ENCODE results near the gene BCL2.

Gene BCL2

DNA sequence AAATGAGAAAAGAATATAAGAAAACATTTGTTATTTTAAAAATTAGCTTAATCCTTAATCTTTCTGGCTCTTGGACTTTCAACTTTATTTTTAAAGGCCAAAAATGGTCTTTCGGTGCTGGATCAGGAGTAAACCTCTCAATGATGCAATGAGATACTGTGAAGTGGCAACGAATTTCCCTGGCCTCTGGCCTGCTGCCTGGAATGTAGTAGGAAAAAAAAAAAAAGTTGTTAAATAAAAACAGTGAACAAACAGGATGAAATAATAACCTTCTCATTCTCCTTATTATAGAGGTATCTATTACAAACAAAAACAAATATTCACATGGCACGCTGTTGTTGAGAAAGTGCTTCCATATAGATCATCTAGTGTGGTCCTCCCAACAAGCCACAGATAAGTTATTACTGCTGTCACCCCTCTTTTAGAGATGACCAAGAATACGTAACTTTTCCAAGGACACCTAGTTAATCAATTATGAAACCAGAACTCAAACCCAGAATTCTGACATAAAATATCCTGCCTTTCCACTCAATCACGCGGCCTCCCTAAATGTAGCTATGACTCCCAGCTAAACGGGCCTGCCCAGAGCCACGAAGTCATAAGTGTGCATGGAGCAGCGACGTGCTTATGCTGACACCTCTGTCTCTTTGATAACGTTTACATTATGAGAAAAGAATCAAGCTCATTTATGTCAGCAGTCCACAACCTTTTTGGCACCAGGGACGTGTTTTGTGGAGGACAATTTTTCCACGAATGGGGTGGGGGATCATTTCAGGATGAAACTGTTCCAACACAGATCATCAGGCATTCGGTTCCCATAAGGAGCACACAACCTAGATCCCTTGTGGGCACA is 170.9 kb downstream of the BCL2 start:
- DNase-seq (ENCODE audit: low spot score in 2 of 2): no peak
- H3K27me3 Mint-ChIP-seq: no peaks in the 10 kb centered on the region
- no peak overlapping the region for H3K4me3 Mint-ChIP-seq
- ATAC-seq (ENCODE audit: low read depth): no peak
- H3K36me3 Mint-ChIP-seq: peaks cover 13% of the 10 kb centered on the region
- peak overlapping the region; percentile 65 for H3K27ac Mint-ChIP-seq
- peaks cover 37% of the 10 kb centered on the region for H3K4me1 Mint-ChIP-seq
- no peaks in the 10 kb centered on the region for H3K9me3 Mint-ChIP-seq

DNA sequence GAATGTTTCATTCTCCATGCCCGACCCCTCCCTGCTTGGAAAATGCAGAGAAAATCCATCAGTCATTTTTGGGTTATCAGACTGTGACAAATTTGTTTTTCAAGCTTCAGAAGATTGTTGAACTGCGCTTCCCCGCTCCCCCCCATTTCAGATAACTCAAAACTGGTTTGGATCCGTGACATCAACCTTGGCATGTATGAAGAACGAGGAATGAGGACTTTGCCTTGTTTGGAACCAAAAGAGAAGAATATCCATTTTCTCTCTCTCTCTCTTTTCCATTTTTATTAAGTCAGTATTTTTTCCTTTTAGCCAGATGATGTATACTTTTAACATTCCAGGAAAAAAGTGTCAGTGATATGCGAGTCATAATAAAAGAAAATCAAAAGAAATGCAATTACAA is 171.6 kb downstream of the BCL2 start:
- Mint-ChIP-seq H3K27ac (no peak overlapping the region), H3K4me1 (peaks cover 40% of the 10 kb centered on the region)

DNA sequence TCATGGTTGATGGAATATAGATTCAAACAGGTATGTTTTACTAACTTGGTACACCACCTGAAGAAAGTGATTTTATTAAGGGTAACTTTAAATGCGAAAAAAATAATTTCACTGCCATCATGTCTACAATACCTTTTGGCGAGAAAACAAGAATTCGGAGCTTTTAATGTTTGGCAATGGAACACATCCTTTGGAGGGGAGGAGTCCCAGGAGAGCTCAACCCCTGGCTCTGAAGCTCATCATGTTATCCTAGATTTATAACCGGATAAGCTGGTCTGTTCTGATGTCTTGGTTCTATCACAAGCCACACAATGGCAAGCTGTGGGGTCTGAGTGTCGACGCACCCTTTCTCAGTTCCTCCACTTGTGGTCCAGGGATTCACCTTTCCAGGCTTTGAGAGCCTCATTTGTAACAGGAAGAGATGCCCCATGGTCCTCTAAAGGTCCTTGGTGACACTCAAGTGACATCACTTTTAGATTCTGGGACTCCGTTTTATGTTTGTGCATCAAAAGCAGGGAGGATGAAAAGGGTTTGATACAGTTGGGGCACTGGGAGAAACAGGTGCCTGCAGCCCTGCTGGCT is 172.7 kb downstream of the BCL2 start:
- no peak for ATAC-seq (ENCODE audit: low read depth)
- H3K36me3 Mint-ChIP-seq: peaks cover 13% of the 10 kb centered on the region

More for the DNA sequence above, 171.6 kb downstream of the BCL2 start:
- Mint-ChIP-seq H3K27me3 (no peaks in the 10 kb centered on the region), H3K36me3 (peaks cover 13% of the 10 kb centered on the region), H3K4me3 (no peak overlapping the region), H3K9me3 (no peaks in the 10 kb centered on the region)
- DNase-seq (ENCODE audit: low spot score in 2 of 2) (no peak), ATAC-seq (ENCODE audit: low read depth) (no peak)

DNA sequence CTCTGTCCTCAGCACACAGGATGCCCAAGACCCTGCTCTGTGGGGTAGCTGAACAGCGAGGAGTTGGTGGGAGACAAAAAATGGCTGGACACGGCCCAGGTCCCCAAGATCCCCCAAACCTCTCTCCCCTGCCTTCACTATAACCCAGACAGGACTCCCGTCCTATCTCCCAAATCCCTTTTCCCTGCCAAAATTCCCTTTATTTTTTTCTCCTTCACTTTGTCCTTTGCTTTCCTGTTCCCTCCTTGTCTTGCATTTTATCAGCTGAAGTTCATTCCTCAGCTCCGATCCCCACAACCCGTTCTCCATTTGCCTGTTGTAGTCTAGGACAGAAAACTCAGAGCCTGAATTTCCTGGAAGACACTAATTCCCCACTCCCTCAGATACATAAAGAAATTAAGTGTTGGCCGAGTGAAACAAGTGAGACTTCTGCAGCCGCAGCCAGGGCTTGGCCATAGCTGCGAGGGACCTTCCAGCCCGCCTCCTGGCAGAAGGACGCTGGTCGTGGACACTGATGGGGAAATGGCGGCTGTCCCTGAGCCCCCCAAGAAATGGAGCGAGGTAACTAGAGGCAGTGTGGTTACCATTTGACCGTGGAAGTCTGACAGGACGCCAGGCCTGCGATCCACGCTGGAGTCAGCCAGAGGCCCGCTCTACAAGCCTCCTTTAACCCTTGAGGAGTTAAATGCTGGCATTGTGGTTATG is 173.6 kb downstream of the BCL2 start:
- peaks cover 49% of the 10 kb centered on the region for H3K4me1 Mint-ChIP-seq
- no peak for ATAC-seq (ENCODE audit: low read depth)
- H3K9me3 Mint-ChIP-seq: no peaks in the 10 kb centered on the region
- H3K36me3 Mint-ChIP-seq: peaks cover 19% of the 10 kb centered on the region
- no peak overlapping the region for H3K4me3 Mint-ChIP-seq
- no peaks in the 10 kb centered on the region for H3K27me3 Mint-ChIP-seq
- peak overlapping the region; percentile 32 for H3K27ac Mint-ChIP-seq
- no peak for DNase-seq (ENCODE audit: low spot score in 2 of 2)

More for the DNA sequence above, 172.7 kb downstream of the BCL2 start:
- peaks cover 43% of the 10 kb centered on the region for H3K4me1 Mint-ChIP-seq
- DNase-seq (ENCODE audit: low spot score in 2 of 2): no peak
- no peaks in the 10 kb centered on the region for H3K27me3 Mint-ChIP-seq
- no peak overlapping the region for H3K27ac Mint-ChIP-seq
- no peaks in the 10 kb centered on the region for H3K9me3 Mint-ChIP-seq
- no peak overlapping the region for H3K4me3 Mint-ChIP-seq

DNA sequence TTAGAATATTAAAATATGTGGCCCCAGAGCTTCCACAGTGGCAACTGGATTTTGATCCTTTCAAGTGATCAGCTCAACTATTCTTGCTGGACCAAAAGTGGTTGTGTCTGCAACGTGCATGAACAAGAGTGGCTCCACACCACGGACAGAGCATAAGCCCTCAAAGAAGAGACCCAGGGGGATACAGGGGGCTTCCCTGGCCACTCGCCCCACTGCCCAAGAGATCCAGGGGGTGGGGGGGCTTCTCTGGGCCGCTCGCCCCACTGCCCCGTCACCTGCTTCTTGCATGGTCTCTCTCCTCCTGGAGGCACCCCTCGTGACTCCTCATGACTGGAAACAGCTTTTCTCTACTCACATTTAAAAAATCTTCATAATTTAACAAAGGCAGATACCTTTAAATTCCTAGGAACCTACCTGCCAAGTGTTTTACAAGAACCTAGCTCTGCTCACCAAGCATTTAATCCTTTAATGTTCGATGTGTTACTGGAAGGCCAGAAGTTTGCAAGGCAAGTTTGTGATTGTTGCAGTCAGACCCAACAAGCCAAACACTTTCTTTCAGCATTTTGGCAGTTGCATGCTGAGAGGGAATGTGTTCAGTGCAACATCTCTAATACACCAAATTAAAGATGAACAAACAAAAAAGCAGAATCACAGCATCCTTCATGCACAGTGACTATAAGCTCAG is 174.3 kb downstream of the BCL2 start:
- peak overlapping the region; percentile 32 for H3K27ac Mint-ChIP-seq
- peaks cover 49% of the 10 kb centered on the region for H3K4me1 Mint-ChIP-seq
- DNase-seq (ENCODE audit: low spot score in 2 of 2): no peak
- no peaks in the 10 kb centered on the region for H3K27me3 Mint-ChIP-seq
- no peak overlapping the region for H3K4me3 Mint-ChIP-seq
- H3K36me3 Mint-ChIP-seq: peaks cover 18% of the 10 kb centered on the region
- H3K9me3 Mint-ChIP-seq: no peaks in the 10 kb centered on the region
- ATAC-seq (ENCODE audit: low read depth): no peak

DNA sequence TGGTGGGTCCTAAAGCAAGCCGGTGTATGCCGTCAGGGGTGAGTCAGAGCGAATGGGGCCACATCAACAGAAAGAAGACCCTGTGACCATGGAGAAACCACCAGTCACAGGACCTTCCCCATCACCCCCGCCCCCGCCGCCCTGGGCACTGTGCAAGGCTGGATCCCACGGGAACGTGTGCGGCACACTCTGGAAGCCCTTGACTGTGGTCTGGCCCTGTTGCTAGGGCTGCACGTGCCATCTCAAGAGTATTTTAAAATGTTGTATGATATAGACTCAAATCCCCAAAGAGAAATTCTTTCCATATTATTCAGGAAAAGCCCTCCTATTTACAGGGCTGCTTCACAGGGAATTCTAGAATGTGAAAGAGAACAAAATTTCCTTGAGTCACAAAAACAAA is 174.8 kb downstream of the BCL2 start:
- no peak for DNase-seq (ENCODE audit: low spot score in 2 of 2)
- H3K27ac Mint-ChIP-seq: peak overlapping the region; percentile 79
- H3K4me1 Mint-ChIP-seq: peaks cover 51% of the 10 kb centered on the region
- no peaks in the 10 kb centered on the region for H3K27me3 Mint-ChIP-seq
- H3K9me3 Mint-ChIP-seq: no peaks in the 10 kb centered on the region
- peaks cover 17% of the 10 kb centered on the region for H3K36me3 Mint-ChIP-seq
- ATAC-seq (ENCODE audit: low read depth): no peak
- H3K4me3 Mint-ChIP-seq: no peak overlapping the region

DNA sequence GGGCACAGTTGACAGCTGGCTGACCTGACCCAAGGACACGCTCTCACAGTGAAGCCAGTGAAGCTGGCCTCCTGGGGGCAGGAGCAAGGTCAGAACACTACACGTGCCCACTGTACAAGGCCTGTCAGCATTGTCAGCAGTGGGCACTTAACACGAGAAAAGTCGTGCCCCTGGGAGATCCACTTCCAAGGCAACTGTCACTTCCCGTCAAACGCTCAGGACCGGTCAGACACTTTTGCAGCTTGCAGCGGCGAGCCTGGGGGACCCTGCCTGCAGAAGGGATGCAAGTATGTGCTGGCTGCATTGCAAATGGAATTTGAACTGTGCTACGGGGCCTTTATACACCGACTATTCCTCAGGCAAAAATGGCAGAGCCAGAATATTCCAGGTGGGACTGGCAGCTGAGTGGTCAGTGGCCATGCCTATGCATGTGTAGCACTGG is 176.2 kb downstream of the BCL2 start:
- Mint-ChIP-seq H3K9me3 (no peaks in the 10 kb centered on the region), H3K4me3 (peak overlapping the region; percentile 68), H3K27ac (peak overlapping the region; percentile 90), H3K36me3 (peaks cover 13% of the 10 kb centered on the region), H3K4me1 (peaks cover 52% of the 10 kb centered on the region), H3K27me3 (no peaks in the 10 kb centered on the region)
- ATAC-seq (ENCODE audit: low read depth) (no peak), DNase-seq (ENCODE audit: low spot score in 2 of 2) (no peak)

DNA sequence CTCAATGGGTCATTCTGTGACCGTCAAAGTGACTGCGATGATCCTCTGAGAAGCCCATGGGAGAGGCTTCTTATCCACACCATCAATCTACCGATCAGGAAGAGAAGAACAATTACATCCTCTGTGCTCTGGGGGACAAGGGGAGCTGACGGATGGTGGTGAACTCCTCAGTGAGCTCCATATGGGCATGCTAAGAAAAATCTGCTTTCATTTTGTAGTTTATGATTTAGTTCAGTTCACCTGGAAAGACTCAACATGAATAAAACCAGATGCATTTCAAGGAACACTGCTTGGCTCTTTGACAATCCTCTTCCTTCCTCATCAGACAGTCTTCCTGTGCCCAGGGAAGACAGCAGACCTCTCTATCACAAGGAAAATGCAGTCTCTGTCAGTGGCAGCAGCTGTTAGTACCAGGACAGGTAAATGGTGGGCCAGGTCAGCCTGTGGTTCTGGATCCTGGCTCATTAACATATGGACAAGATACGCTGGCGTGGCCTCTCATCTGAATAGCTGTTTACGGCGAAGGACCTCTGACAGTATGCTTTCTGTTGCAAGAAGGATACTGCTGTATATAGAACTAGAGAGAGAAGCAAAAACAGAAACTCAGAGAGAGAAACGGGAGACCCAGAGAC is 176.9 kb downstream of the BCL2 start:
- no peak for ATAC-seq (ENCODE audit: low read depth)
- H3K4me1 Mint-ChIP-seq: peaks cover 58% of the 10 kb centered on the region
- no peak for DNase-seq (ENCODE audit: low spot score in 2 of 2)
- H3K9me3 Mint-ChIP-seq: no peaks in the 10 kb centered on the region
- peak overlapping the region; percentile 90 for H3K27ac Mint-ChIP-seq
- H3K27me3 Mint-ChIP-seq: no peaks in the 10 kb centered on the region
- peak overlapping the region; percentile 68 for H3K4me3 Mint-ChIP-seq
- peaks cover 13% of the 10 kb centered on the region for H3K36me3 Mint-ChIP-seq

DNA sequence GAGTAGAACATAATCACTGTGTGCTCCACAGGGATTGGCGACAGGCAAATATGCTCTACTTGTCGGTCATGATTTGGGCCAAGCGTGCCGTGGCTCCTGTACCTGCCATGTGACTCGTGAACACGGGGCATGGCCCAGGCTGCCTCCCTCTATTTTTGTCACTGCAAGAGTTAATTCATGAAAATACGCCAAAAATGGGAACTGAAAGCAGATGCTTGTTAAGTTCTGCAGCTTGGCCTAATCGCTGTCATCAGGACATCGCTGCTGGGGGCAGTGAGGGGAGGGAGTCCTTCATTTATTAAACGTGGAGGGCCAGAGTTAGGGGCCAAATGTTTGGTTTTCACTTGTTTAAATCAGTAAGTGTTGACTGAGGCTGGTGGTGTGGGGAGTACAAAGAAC is 177.8 kb downstream of the BCL2 start:
- peaks cover 13% of the 10 kb centered on the region for H3K36me3 Mint-ChIP-seq
- peak overlapping the region; percentile 68 for H3K4me3 Mint-ChIP-seq
- no peaks in the 10 kb centered on the region for H3K9me3 Mint-ChIP-seq
- ATAC-seq (ENCODE audit: low read depth): peak; percentile 42
- H3K27me3 Mint-ChIP-seq: no peaks in the 10 kb centered on the region
- peak overlapping the region; percentile 90 for H3K27ac Mint-ChIP-seq
- peak; percentile 38 to 49 for DNase-seq (ENCODE audit: low spot score in 2 of 2)
- peaks cover 66% of the 10 kb centered on the region for H3K4me1 Mint-ChIP-seq

DNA sequence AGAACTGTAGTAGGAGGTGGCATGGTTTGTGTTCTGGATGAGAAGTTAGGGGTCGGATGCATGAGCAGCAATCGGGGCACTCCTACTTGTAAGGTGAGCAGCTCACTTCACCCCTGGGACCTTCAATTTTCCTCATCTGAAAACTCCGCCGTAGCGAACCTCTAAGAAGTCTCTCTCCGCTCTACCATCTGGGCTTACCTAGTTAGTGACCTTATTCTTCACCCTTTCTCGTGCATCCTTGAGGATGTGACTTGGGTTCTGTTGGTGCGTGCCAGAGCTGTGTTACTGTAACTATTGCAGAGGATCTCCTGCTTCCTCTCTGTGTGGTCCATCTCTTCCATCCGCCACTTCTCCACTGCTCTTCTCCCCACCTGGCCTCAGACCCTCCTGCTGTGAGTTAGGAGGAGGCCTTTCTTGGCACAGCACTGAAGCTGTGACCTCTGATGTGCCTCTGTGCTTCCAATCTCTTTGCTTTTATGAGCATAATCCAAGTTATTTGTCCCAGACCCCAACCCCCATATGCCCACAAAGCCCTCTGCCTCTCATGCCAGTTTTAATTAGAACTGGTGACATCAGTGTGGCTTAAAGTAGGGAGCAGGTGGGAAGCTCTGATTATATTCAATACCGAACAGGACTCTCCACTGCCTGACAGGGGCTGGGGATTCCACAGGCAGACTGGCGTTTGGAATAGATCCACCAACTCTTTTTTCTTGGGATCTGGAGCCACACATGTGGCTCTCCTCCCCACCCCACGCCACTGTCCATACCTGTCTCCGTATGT is 178.4 kb downstream of the BCL2 start:
- H3K4me3 Mint-ChIP-seq: peak overlapping the region; percentile 68

DNA sequence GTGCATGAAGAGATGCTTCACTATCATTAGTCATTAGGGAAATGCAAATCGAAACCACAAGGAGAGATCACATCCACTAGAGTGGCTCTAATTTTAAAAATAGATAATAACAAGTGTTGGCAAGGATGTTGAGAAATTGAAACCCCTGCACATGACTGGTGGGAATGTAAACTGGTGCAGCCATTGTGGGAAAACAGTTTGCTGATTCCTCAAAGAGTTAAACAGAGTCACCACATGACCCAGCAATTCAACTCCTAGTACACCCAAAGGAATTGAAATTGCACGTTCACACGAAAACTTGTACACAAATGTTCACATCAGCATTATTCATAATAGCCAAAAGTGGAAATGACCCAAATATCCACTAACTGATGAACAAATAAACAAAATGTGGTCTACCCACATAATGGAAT is 179.5 kb downstream of the BCL2 start:
- no peak overlapping the region for H3K4me3 Mint-ChIP-seq
- peak overlapping the region; percentile 92 for H3K27ac Mint-ChIP-seq
- H3K36me3 Mint-ChIP-seq: peaks cover 18% of the 10 kb centered on the region
- no peaks in the 10 kb centered on the region for H3K27me3 Mint-ChIP-seq
- DNase-seq (ENCODE audit: low spot score in 2 of 2) (no peak), ATAC-seq (ENCODE audit: low read depth) (no peak)
- no peaks in the 10 kb centered on the region for H3K9me3 Mint-ChIP-seq
- peaks cover 77% of the 10 kb centered on the region for H3K4me1 Mint-ChIP-seq

More for the DNA sequence above, 178.4 kb downstream of the BCL2 start:
- Mint-ChIP-seq H3K36me3 (peaks cover 14% of the 10 kb centered on the region), H3K27ac (peak overlapping the region; percentile 90), H3K4me1 (peaks cover 69% of the 10 kb centered on the region), H3K9me3 (no peaks in the 10 kb centered on the region), H3K27me3 (no peaks in the 10 kb centered on the region)
- ATAC-seq (ENCODE audit: low read depth) (no peak), DNase-seq (ENCODE audit: low spot score in 2 of 2) (no peak)

DNA sequence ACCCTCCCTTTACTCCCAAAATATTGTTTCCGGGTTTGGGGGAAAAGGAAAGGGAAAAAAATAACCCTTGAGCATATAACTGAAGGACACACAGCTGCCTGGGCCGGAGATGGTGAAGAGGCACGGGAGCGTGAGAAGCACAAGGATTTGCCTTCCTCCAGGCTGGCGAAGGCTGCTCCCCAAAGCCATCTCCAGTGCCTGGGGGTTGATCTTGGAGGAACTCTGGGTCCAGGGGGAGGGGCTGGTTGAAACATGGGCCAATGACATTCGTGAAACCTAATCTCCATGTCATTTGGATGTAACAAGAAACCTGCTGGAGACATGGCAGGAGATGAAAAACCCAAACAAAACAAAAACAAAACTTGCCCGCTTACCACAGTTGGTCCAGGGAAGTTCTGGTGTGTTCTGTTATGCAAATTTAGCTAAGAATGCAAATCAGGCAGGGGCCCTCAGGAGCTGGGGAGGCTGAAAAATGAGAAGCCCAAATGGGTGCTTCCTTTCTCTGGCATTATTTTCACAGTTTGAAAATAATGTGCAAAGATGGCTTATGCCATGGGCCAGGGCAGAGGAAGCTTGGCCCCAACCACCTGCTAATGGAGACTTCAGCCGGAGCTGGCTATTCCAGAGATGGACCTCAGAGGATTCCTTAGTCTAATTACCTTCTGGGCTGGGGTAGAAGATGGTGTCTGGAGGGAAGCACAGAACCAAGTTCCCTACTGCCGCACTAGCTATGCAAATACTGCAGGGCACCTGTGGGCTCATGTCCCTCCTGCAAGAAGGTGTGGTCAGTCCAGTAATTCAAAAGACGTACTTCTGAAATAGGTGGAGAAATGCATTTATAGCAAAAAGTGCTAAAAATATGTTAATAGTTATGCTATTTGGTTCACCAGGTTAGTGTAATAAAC is 180.9 kb downstream of the BCL2 start:
- Mint-ChIP-seq H3K27ac (peak overlapping the region; percentile 92), H3K4me1 (peaks cover 69% of the 10 kb centered on the region), H3K4me3 (peak overlapping the region; percentile 83), H3K27me3 (no peaks in the 10 kb centered on the region), H3K36me3 (peaks cover 15% of the 10 kb centered on the region), H3K9me3 (no peaks in the 10 kb centered on the region)
- DNase-seq (ENCODE audit: low spot score in 2 of 2) (peak; percentile 42 to 50), ATAC-seq (ENCODE audit: low read depth) (peak; percentile 72)
